AG09319 (cell line): Measurements from ENCODE around the gene EXOC6B.

Experiments used
- DNase-seq: peaks from one replicate; pipeline ENCODE4 v3.0.0-alpha.2; 2010; ENCODE audit warnings: low read depth; ENCODE audit errors: extremely low read depth
- CTCF ChIP-seq: IDR thresholded peaks from 2 replicates; pipeline ENCODE4 v1.5.1; 2011; ENCODE audit warnings: low read depth, mild to moderate bottlenecking, inconsistent platforms, low read length, moderate library complexity

Gene EXOC6B

GRCh38 chr2:72362733-72363132 is 463.1 kb downstream of the EXOC6B start:
- TF ChIP-seq CTCF, result no peak
- no peak for DNase-seq

- no peak for DNase-seq
Measured at GRCh38 chr2:72361521-72361920, 464.3 kb downstream of the EXOC6B start.

GRCh38 chr2:72361042-72361441 is 464.8 kb downstream of the EXOC6B start:
- TF ChIP-seq CTCF, result no peak
- DNase-seq, result no peak

More at GRCh38 chr2:72361521-72361920, 464.3 kb downstream of the EXOC6B start:
- no peak for TF ChIP-seq CTCF

GRCh38 chr2:72350852-72351251 is 475.0 kb downstream of the EXOC6B start:
- DNase-seq, result no peak
- no peak for TF ChIP-seq CTCF

- DNase-seq, result no peak
- TF ChIP-seq CTCF, result no peak
Measured at GRCh38 chr2:72349016-72349415, 476.8 kb downstream of the EXOC6B start.

GRCh38 chr2:72347081-72347480 is 478.8 kb downstream of the EXOC6B start:
- no peak for DNase-seq
- TF ChIP-seq CTCF, result no peak

GRCh38 chr2:72341639-72342038 is 484.2 kb downstream of the EXOC6B start:
- DNase-seq, result no peak
- TF ChIP-seq CTCF, result no peak

GRCh38 chr2:72340665-72341064 is 485.2 kb downstream of the EXOC6B start:
- TF ChIP-seq CTCF, result no peak
- peak; percentile 35 for DNase-seq
